ENCODE data around the gene CCNB2. TPM values are rescaled to one million over a fixed set of nuclear protein-coding genes. Genes with fewer than 3 reads are reported as not detected.
"Not testable (repeated sequence)": the region's sequence is repeated elsewhere in the genome, so short reads cannot be mapped to it uniquely, and the experiment has no call there.

Gene CCNB2
- total RNA-seq, 1 experiment from 2014 or later: 86.4 TPM

DNA sequence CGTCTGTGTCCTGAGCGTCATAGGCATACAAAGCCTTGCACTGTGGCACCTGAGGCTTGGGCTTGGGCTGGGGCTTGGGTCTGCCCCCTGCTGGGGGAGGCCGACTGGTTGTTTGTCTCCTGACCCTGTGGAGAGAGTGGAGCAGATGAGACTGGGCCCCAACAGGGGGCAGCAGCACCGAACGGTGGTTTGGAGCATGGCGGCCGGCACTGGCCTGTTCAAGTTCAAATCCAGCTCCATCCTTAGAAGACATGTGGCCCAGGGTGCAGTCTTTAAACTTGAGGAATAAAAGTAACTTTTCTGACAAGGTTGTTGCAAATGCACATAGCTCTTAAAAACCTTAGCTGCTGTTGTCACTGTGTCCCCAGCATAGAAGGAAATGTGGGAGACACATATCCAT, 33.3 kb downstream of the CCNB2 start:
- Mint-ChIP-seq H3K9me3 (ENCODE audit: low read depth, unreplicated experiment) (no peaks in the 10 kb centered on the region), H3K4me3 (ENCODE audit: low read depth, unreplicated experiment) (no peak overlapping the region), H3K27me3 (ENCODE audit: unreplicated experiment) (no peaks in the 10 kb centered on the region), H3K36me3 (ENCODE audit: insufficient read depth, unreplicated experiment) (peaks cover 88% of the 10 kb centered on the region), H3K27ac (ENCODE audit: unreplicated experiment) (peak overlapping the region; percentile 7), H3K4me1 (ENCODE audit: low read depth, unreplicated experiment) (no peaks in the 10 kb centered on the region)
- TF ChIP-seq, protein P1, sequence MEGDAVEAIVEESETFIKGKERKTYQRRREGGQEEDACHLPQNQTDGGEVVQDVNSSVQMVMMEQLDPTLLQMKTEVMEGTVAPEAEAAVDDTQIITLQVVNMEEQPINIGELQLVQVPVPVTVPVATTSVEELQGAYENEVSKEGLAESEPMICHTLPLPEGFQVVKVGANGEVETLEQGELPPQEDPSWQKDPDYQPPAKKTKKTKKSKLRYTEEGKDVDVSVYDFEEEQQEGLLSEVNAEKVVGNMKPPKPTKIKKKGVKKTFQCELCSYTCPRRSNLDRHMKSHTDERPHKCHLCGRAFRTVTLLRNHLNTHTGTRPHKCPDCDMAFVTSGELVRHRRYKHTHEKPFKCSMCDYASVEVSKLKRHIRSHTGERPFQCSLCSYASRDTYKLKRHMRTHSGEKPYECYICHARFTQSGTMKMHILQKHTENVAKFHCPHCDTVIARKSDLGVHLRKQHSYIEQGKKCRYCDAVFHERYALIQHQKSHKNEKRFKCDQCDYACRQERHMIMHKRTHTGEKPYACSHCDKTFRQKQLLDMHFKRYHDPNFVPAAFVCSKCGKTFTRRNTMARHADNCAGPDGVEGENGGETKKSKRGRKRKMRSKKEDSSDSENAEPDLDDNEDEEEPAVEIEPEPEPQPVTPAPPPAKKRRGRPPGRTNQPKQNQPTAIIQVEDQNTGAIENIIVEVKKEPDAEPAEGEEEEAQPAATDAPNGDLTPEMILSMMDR (IDR thresholded peaks at IDR 0.05; ENCODE audit: unreplicated experiment): peak; percentile 89
- intact Hi-C loops (cut with micrococcal nuclease; ENCODE audit: unreplicated experiment): no loop called here
- BruUV-seq (replicated peaks): no TSS peak
- peak; percentile 84 for DNase-seq
- CTCF ChIA-PET: interaction anchor here (0.7 to 1.2 kb wide), 2 partner anchors 235 to 391 kb away, joined by 3 read pairs; partner anchors contain the start of gene MYO1E

DNA sequence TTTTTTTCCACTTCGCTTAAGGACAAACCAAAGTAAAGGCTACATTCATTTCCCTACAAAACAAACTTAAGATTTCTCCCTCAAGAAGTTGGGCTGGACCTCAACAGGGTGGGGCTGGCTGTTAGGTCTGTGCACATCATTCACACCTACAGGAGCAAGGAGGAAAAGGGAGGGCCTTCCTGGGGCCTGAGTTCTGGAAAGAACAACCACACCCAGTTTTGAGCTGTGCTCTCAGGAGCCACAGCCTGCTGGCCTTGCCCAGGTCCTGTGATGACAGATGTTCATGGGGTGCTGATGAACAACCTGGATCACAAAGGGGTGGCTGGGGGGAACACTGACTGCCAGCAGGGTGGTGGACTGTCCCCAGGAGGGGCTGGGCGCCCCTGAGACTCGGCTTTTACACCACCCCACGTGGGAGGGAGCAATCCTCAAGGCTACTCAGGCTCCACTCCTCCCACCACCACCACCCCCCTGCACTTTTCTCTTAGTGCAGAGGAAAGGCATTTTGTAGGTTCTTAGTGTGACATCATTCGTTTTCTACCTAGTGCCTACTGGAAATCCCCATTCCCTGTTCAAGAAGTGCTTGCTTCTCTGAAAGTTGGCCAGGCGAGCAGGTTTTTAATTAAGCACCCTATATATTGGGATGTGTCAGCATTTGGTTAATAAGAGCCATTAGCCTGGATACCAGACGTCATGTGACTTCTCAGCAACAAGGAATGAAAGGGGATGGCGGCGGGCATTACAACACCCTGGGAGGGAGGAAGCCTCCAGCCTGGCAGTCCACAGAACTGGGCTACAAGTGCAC, 35.7 kb downstream of the CCNB2 start:
- CTCF ChIA-PET: no interaction called here
- peak overlapping the region; percentile 18 for H3K27ac Mint-ChIP-seq (ENCODE audit: unreplicated experiment)
- TF ChIP-seq, protein P1 (IDR thresholded peaks at IDR 0.05; ENCODE audit: unreplicated experiment): no peak
- H3K27me3 Mint-ChIP-seq (ENCODE audit: unreplicated experiment): no peaks in the 10 kb centered on the region
- peaks cover 88% of the 10 kb centered on the region for H3K36me3 Mint-ChIP-seq (ENCODE audit: insufficient read depth, unreplicated experiment)
- DNase-seq: no peak
- no peaks in the 10 kb centered on the region for H3K4me1 Mint-ChIP-seq (ENCODE audit: low read depth, unreplicated experiment)
- H3K9me3 Mint-ChIP-seq (ENCODE audit: low read depth, unreplicated experiment): no peaks in the 10 kb centered on the region
- intact Hi-C loops (cut with micrococcal nuclease; ENCODE audit: unreplicated experiment): no loop called here
- H3K4me3 Mint-ChIP-seq (ENCODE audit: low read depth, unreplicated experiment): no peak overlapping the region
- no TSS peak for BruUV-seq (replicated peaks)

DNA sequence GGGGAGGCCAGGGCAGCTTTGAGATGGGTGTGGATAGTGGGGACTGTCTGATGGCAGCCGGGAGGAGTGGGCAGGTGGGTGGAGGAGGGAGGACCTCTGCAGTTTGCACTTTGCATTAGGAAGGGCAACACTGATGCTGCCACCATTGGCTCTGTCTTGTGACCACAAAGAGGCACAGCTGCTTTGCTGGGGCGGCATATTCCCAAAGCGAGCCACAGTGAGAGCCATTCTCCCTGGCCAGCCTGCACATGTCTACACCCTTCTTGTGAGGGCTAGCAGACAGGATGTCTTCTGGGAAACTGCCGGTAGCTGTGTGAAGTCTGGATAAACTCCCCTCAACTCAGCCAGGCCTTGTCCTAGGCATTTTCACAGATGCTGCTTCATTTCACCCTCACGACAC, 38.3 kb downstream of the CCNB2 start:
- Mint-ChIP-seq H3K27ac (ENCODE audit: unreplicated experiment) (peak overlapping the region; percentile 47), H3K4me1 (ENCODE audit: low read depth, unreplicated experiment) (no peaks in the 10 kb centered on the region), H3K9me3 (ENCODE audit: low read depth, unreplicated experiment) (no peaks in the 10 kb centered on the region), H3K36me3 (ENCODE audit: insufficient read depth, unreplicated experiment) (peaks cover 85% of the 10 kb centered on the region), H3K27me3 (ENCODE audit: unreplicated experiment) (no peaks in the 10 kb centered on the region), H3K4me3 (ENCODE audit: low read depth, unreplicated experiment) (no peak overlapping the region)
- no TSS peak for BruUV-seq (replicated peaks)
- intact Hi-C loops (cut with micrococcal nuclease; ENCODE audit: unreplicated experiment): no loop called here
- TF ChIP-seq, protein P1 (IDR thresholded peaks at IDR 0.05; ENCODE audit: unreplicated experiment): no peak
- DNase-seq: no peak
- CTCF ChIA-PET: no interaction called here

DNA sequence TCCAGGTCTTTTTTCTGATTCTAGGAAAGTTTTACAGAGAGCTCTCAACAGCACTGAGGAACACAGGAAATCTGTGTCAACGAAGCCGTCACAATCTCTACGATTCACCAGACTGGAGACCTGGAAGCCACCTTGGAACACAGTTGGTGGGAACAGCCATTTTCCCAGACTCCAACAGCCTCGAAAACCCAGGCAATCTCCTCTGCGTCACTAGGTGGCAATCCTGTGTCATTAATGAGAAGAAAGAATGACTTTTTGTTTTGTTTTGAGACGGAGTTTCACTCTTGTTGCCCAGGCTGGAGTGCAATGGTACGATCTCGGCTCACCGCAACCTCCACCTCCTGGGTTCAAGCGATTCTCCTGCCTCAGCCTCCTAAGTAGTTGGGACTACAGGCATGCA, 39.6 kb downstream of the CCNB2 start:
- CTCF ChIA-PET; BruUV-seq (replicated peaks); H3K27me3 Mint-ChIP-seq (ENCODE audit: unreplicated experiment); H3K27ac Mint-ChIP-seq (ENCODE audit: unreplicated experiment); H3K4me1 Mint-ChIP-seq (ENCODE audit: low read depth, unreplicated experiment); DNase-seq; intact Hi-C loops (cut with micrococcal nuclease; ENCODE audit: unreplicated experiment); H3K9me3 Mint-ChIP-seq (ENCODE audit: low read depth, unreplicated experiment); H3K4me3 Mint-ChIP-seq (ENCODE audit: low read depth, unreplicated experiment): not testable (repeated sequence)
- peaks cover 91% of the 10 kb centered on the region for H3K36me3 Mint-ChIP-seq (ENCODE audit: insufficient read depth, unreplicated experiment)

DNA sequence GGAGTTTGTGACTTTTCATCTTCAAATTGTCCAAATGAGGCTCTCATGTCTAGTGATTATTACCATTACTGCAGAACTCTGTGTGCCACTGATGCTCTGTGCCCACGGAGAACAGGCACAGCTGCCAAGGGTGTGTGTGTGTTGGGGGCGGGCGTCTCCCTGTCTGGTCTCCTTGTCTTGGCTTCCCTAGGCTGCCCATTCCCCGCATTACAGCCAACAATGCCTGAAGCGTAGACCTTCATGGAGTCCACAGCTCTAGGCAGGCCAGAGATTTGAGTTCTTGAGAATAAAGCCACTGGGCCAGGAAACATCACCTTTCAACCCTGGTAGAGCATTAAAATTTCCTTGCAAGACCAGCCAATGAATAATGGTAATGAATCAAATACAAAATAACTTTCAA, 42.7 kb downstream of the CCNB2 start:
- H3K27ac Mint-ChIP-seq (ENCODE audit: unreplicated experiment): no peak overlapping the region
- CTCF ChIA-PET: no interaction called here
- BruUV-seq (replicated peaks): no TSS peak
- no peaks in the 10 kb centered on the region for H3K9me3 Mint-ChIP-seq (ENCODE audit: low read depth, unreplicated experiment)
- intact Hi-C loops (cut with micrococcal nuclease; ENCODE audit: unreplicated experiment): no loop called here
- no peaks in the 10 kb centered on the region for H3K4me1 Mint-ChIP-seq (ENCODE audit: low read depth, unreplicated experiment)
- H3K36me3 Mint-ChIP-seq (ENCODE audit: insufficient read depth, unreplicated experiment): peaks cover 87% of the 10 kb centered on the region
- TF ChIP-seq, protein P1 (IDR thresholded peaks at IDR 0.05; ENCODE audit: unreplicated experiment): no peak
- no peak overlapping the region for H3K4me3 Mint-ChIP-seq (ENCODE audit: low read depth, unreplicated experiment)
- no peak for DNase-seq
- H3K27me3 Mint-ChIP-seq (ENCODE audit: unreplicated experiment): no peaks in the 10 kb centered on the region
